KOPT-K1 (cell line): ENCODE data around the gene FOXO1.

ENCODE experiments used
- H3K27ac ChIP-seq: fragments of 200-600 bp; sonication (generic); 2 replicates; pipeline ENCODE4 v1.5.1; 2016; ENCODE audit warnings: antibody characterized with exemption, mild to moderate bottlenecking, low read depth, low read length; ENCODE audit not compliant: poor library complexity, severe bottlenecking
- H3K36me3 ChIP-seq: fragments of 200-600 bp; sonication (generic); 2 replicates; pipeline ENCODE4 v1.5.1; 2017; ENCODE audit warnings: antibody characterized with exemption, mild to moderate bottlenecking, low read length, moderate library complexity; ENCODE audit not compliant: insufficient read depth
- H3K9me3 ChIP-seq: fragments of 200-600 bp; sonication (generic); 2 replicates; pipeline ENCODE4 v1.5.1; 2017; ENCODE audit warnings: antibody characterized with exemption, low read length, mild to moderate bottlenecking; ENCODE audit not compliant: insufficient read depth, poor library complexity, severe bottlenecking

Gene FOXO1

GRCh38 chr13:40517486-40518480, 148.7 kb downstream of the FOXO1 start:
- no peaks in the 10 kb centered on the region for H3K36me3 ChIP-seq
- no peak overlapping the region for H3K27ac ChIP-seq
- no peaks in the 10 kb centered on the region for H3K9me3 ChIP-seq

- no peaks in the 10 kb centered on the region for H3K36me3 ChIP-seq
- no peak overlapping the region for H3K27ac ChIP-seq
- no peaks in the 10 kb centered on the region for H3K9me3 ChIP-seq
These were observed 150.7 kb downstream of the FOXO1 start for GRCh38 chr13:40515702-40516101.

GRCh38 chr13:40514802-40515201, 151.6 kb downstream of the FOXO1 start:
- Histone ChIP-seq H3K36me3 (no peaks in the 10 kb centered on the region), H3K9me3 (no peaks in the 10 kb centered on the region), H3K27ac (no peak overlapping the region)

GRCh38 chr13:40509876-40510275, 156.6 kb downstream of the FOXO1 start:
- Histone ChIP-seq H3K9me3 (no peaks in the 10 kb centered on the region), H3K36me3 (no peaks in the 10 kb centered on the region), H3K27ac (no peak overlapping the region)

GRCh38 chr13:40508767-40509342, 157.6 kb downstream of the FOXO1 start:
- no peak overlapping the region for H3K27ac ChIP-seq

GRCh38 chr13:40508127-40508526, 158.3 kb downstream of the FOXO1 start:
- Histone ChIP-seq H3K27ac (no peak overlapping the region), H3K9me3 (no peaks in the 10 kb centered on the region), H3K36me3 (no peaks in the 10 kb centered on the region)

More at GRCh38 chr13:40508767-40509342, 157.6 kb downstream of the FOXO1 start:
- Histone ChIP-seq H3K36me3 (no peaks in the 10 kb centered on the region), H3K9me3 (no peaks in the 10 kb centered on the region)

- no peaks in the 10 kb centered on the region for H3K36me3 ChIP-seq
- no peak overlapping the region for H3K27ac ChIP-seq
- no peaks in the 10 kb centered on the region for H3K9me3 ChIP-seq
These were observed 159.6 kb downstream of the FOXO1 start for GRCh38 chr13:40506592-40507446.
